HepG2 (cell line): ENCODE measurements around the gene LRTM2. TPM values are rescaled to one million over a fixed set of nuclear protein-coding genes. Genes with fewer than 3 reads are reported as not detected.

Source experiments
- AKAP8 ChIP-seq: sonication (generic); formaldehyde crosslinking; IDR thresholded peaks from 2 replicates; pipeline ENCODE4 v1.5.1; 2020; ENCODE audit warnings: mild to moderate bottlenecking, missing genetic modification reagents
- FLYWCH1 ChIP-seq: sonication (generic); formaldehyde crosslinking; IDR thresholded peaks from 2 replicates; pipeline ENCODE4 v1.8.1; 2023; ENCODE audit warnings: mild to moderate bottlenecking, missing genetic modification reagents
- HES4 ChIP-seq: sonication (generic); formaldehyde crosslinking; IDR thresholded peaks from 2 replicates; pipeline ENCODE4 v1.9.0; 2021; ENCODE audit warnings: mild to moderate bottlenecking, missing genetic modification reagents, borderline replicate concordance
- HHEX ChIP-seq: IDR thresholded peaks from 2 replicates; pipeline ENCODE4 v1.6.1; 2016; ENCODE audit warnings: control low read depth
- HOXA5 ChIP-seq: sonication (generic); formaldehyde crosslinking; IDR thresholded peaks from 2 replicates; pipeline ENCODE4 v1.4.0; 2020; ENCODE audit warnings: missing genetic modification reagents
- KAT2B ChIP-seq: fragments of 150-350 bp; IDR thresholded peaks from 2 replicates; pipeline ENCODE4 v1.6.1; 2014; ENCODE audit warnings: low read depth, low read length, borderline replicate concordance
- KDM5B ChIP-seq: sonication (generic); formaldehyde crosslinking; IDR thresholded peaks from 2 replicates; pipeline ENCODE4 v1.4.0; 2020; ENCODE audit warnings: missing genetic modification reagents, mild to moderate bottlenecking, borderline replicate concordance
- MBD4 ChIP-seq: IDR thresholded peaks from 2 replicates; pipeline ENCODE4 v1.6.1; 2012; ENCODE audit warnings: low read length, inconsistent platforms, borderline replicate concordance
- MTF1 ChIP-seq: sonication (generic); formaldehyde crosslinking; IDR thresholded peaks from 2 replicates; pipeline ENCODE4 v1.5.0; 2020; ENCODE audit warnings: missing genetic modification reagents
- MZF1 ChIP-seq: sonication (generic); formaldehyde crosslinking; IDR thresholded peaks from 2 replicates; pipeline ENCODE4 v1.8.1; 2023; ENCODE audit warnings: mild to moderate bottlenecking, missing genetic modification reagents, borderline replicate concordance
- POGK ChIP-seq: sonication (generic); formaldehyde crosslinking; conservative IDR thresholded peaks from 2 replicates; pipeline ENCODE4 v1.8.0; 2022; ENCODE audit warnings: mild to moderate bottlenecking, moderate library complexity, missing genetic modification reagents
- POLR2A ChIP-seq, 2 experiments: IDR thresholded peaks; 2 replicates each; pipeline ENCODE4 v1.6.1; 2011; ENCODE audit warnings: low read depth in 2 of 2, low read length in 2 of 2, mild to moderate bottlenecking in 1 of 2, moderate library complexity in 1 of 2; ENCODE audit not compliant: insufficient read depth in 1 of 2
- POLR2G ChIP-seq: fragments of 200-400 bp; formaldehyde crosslinking; IDR thresholded peaks from 2 replicates; pipeline ENCODE4 v1.6.1; 2018; ENCODE audit warnings: mild to moderate bottlenecking, low read depth, low read length, moderate library complexity
- PRMT3 ChIP-seq: sonication (generic); formaldehyde crosslinking; IDR thresholded peaks from 2 replicates; pipeline ENCODE4 v1.8.1; 2022; ENCODE audit warnings: low read depth, mild to moderate bottlenecking, moderate library complexity, missing genetic modification reagents, borderline replicate concordance
- RARA ChIP-seq: IDR thresholded peaks from 2 replicates; pipeline ENCODE4 v1.6.1; 2016; ENCODE audit warnings: missing genetic modification reagents, missing compliant biosample characterization
- SRSF9 ChIP-seq: fragments of 200-400 bp; formaldehyde crosslinking; IDR thresholded peaks from 2 replicates; pipeline ENCODE4 v1.6.1; 2018; ENCODE audit warnings: borderline replicate concordance, mild to moderate bottlenecking, low read depth, low read length; ENCODE audit not compliant: insufficient read depth, poor library complexity, severe bottlenecking
- U2AF2 ChIP-seq: fragments of 200-400 bp; formaldehyde crosslinking; IDR thresholded peaks from 2 replicates; pipeline ENCODE4 v1.6.1; 2017; ENCODE audit warnings: low read depth, mild to moderate bottlenecking, low read length
- ZMAT3 ChIP-seq: sonication (generic); formaldehyde crosslinking; conservative IDR thresholded peaks from 2 replicates; pipeline ENCODE4 v1.7.0; 2021; ENCODE audit warnings: missing genetic modification reagents
- ZNF34 ChIP-seq: sonication (generic); formaldehyde crosslinking; IDR thresholded peaks from 2 replicates; pipeline ENCODE4 v1.4.0; 2020; ENCODE audit warnings: mild to moderate bottlenecking, missing genetic modification reagents, borderline replicate concordance
- ZNF550 ChIP-seq: sonication (generic); formaldehyde crosslinking; IDR thresholded peaks from 2 replicates; pipeline ENCODE4 v1.4.0; 2020; ENCODE audit warnings: mild to moderate bottlenecking, missing genetic modification reagents, borderline replicate concordance
- ZSCAN22 ChIP-seq: sonication (generic); formaldehyde crosslinking; IDR thresholded peaks from 2 replicates; pipeline ENCODE4 v1.4.0; 2020; ENCODE audit warnings: mild to moderate bottlenecking, missing genetic modification reagents
- polyA plus RNA-seq, 8 experiments: library from polyadenylated mRNA; depleted of rRNA in 3 of 8; stranded (reverse) in 7 of 8; unstranded in 1 of 8; fragments of >200 nt; fragmentation: Illumina TruSeq in 4 of 8; extraction: Trizol in 4 of 8; gene quantifications; 2 replicates each; pipeline versions ENCODE4 v1.2.1 to v1.2.3, GENCODE V29; 2011 to 2016; ENCODE audit warnings: low read depth in 4 of 8, missing spikeins in 1 of 8, mixed read lengths in 1 of 8; ENCODE audit not compliant: insufficient read depth in 1 of 8
- total RNA-seq, 5 experiments: library from RNA; depleted of rRNA; stranded (reverse); fragments of >200 nt; fragmentation: Illumina TruSeq; extraction: Trizol; gene quantifications; 2 replicates each; pipeline ENCODE4 v1.2.3, GENCODE V29; 2016; ENCODE audit warnings: low read depth in 1 of 5
- TF ChIP-seq, protein P1 (sequence below): sonication (generic); IDR thresholded peaks from 2 replicates; pipeline ENCODE4 v1.6.1; 2016; ENCODE audit warnings: low read depth, borderline replicate concordance
- TF ChIP-seq, protein P2 (sequence below): sonication (generic); formaldehyde crosslinking; IDR thresholded peaks from 2 replicates; pipeline ENCODE4 v1.4.0; 2020; ENCODE audit warnings: missing genetic modification reagents, mild to moderate bottlenecking, borderline replicate concordance
- TF ChIP-seq, protein P3 (sequence below), 2 experiments: sonication (generic) in 1 of 2; formaldehyde crosslinking in 1 of 2; IDR thresholded peaks; 2 replicates each; pipeline versions ENCODE4 v1.5.1 to v1.6.1; 2011 to 2020; ENCODE audit warnings: borderline replicate concordance in 1 of 2, low read depth in 1 of 2, low read length in 1 of 2, mild to moderate bottlenecking in 1 of 2, missing genetic modification reagents in 1 of 2, moderate library complexity in 1 of 2

LRTM2 gene
- total and polyA plus RNA-seq, 2 of the 13 experiments (the other 11 are each of a cell fraction or from before 2014, with no cell fraction given), result 0.09 TPM; not detected in 1

- TF ChIP-seq ZSCAN22 (no peak), MTF1 (CRISPR knock-in tag) (no peak), PRMT3 (CRISPR knock-in tag) (no peak), HES4 (CRISPR knock-in tag) (no peak), KDM5B (no peak; the same call in 1 of the 2 replicates), ZMAT3 (CRISPR knock-in tag) (no peak), U2AF2 (no peak), ZNF550 (CRISPR knock-in tag) (no peak), MZF1 (no peak), POLR2G (no peak), RARA (CRISPR knock-in tag) (peak; percentile 85), ZNF34 (no peak), POLR2A (IDR thresholded peaks at IDR 0.05; ENCODE audit: insufficient read depth in 1 of 2, low read depth in 2 of 2, low read length in 2 of 2) (no peak), HOXA5 (CRISPR knock-in tag) (no peak), AKAP8 (CRISPR knock-in tag) (no peak), KAT2B (no peak), HHEX (CRISPR knock-in tag) (no peak), SRSF9 (no peak), FLYWCH1 (CRISPR knock-in tag) (no peak), POGK (CRISPR knock-in tag) (no peak), MBD4 (no peak)
- TF ChIP-seq, protein P1, sequence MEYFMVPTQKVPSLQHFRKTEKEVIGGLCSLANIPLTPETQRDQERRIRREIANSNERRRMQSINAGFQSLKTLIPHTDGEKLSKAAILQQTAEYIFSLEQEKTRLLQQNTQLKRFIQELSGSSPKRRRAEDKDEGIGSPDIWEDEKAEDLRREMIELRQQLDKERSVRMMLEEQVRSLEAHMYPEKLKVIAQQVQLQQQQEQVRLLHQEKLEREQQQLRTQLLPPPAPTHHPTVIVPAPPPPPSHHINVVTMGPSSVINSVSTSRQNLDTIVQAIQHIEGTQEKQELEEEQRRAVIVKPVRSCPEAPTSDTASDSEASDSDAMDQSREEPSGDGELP, result peak; percentile 81; the same call in 1 of the 2 replicates
- TF ChIP-seq, protein P2, sequence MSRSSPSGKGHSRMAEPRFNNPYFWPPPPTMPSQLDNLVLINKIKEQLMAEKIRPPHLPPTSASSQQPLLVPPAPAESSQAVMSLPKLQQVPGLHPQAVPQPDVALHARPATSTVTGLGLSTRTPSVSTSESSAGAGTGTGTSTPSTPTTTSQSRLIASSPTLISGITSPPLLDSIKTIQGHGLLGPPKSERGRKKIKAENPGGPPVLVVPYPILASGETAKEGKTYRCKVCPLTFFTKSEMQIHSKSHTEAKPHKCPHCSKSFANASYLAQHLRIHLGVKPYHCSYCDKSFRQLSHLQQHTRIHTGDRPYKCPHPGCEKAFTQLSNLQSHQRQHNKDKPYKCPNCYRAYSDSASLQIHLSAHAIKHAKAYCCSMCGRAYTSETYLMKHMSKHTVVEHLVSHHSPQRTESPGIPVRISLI (CRISPR knock-in tag), result no peak
- TF ChIP-seq, protein P3, sequence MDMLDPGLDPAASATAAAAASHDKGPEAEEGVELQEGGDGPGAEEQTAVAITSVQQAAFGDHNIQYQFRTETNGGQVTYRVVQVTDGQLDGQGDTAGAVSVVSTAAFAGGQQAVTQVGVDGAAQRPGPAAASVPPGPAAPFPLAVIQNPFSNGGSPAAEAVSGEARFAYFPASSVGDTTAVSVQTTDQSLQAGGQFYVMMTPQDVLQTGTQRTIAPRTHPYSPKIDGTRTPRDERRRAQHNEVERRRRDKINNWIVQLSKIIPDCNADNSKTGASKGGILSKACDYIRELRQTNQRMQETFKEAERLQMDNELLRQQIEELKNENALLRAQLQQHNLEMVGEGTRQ (IDR thresholded peaks at IDR 0.05; ENCODE audit: low read depth, low read length), result no peak
- TF ChIP-seq, protein P3 (CRISPR knock-in tag; IDR thresholded peaks at IDR 0.05; ENCODE audit: borderline replicate concordance), result no peak
Measured at GRCh38 chr12:1815814-1816729, 4.3 kb upstream of the LRTM2 start (continued).
